ENCODE results near the gene FXN. TPM values are rescaled to one million over a fixed set of nuclear protein-coding genes. Genes with fewer than 3 reads are reported as not detected.
A peak's percentile ranks its signal among the peaks of the same experiment; 100 is the strongest.

FXN gene
- total RNA-seq, 2 donors from 2014 or later = 27.7 to 29.8 TPM

- intact Hi-C loops (cut with DNase I) = loop anchor here (1.0 to 5.0 kb wide), 2 partner anchors 137 to 138 kb away; no protein-coding TSS in a partner anchor
- no peak for DNase-seq
Observed at GRCh38 chr9:69054989-69055388, 19.4 kb downstream of the FXN start.

GRCh38 chr9:69056191-69056815 is 20.8 kb downstream of the FXN start:
- ATAC-seq (no peak), DNase-seq (no peak)
- intact Hi-C loops (cut with DNase I) = loop anchor here in 1 of 2 donors (5.0 kb wide), 1 partner anchor 136 kb away; no protein-coding TSS in a partner anchor

More at GRCh38 chr9:69054989-69055388, 19.4 kb downstream of the FXN start:
- ATAC-seq = no peak

- intact Hi-C loops (cut with DNase I) = loop anchor here in 1 of 2 donors (5.0 kb wide), 1 partner anchor 134 kb away; no protein-coding TSS in a partner anchor
- DNase-seq (no peak), ATAC-seq (no peak)
Observed at GRCh38 chr9:69058101-69058500, 22.5 kb downstream of the FXN start.

- DNase-seq = no peak
- intact Hi-C loops (cut with DNase I) = no loop called here
- no peak for ATAC-seq
Observed at GRCh38 chr9:69060766-69061165, 25.2 kb downstream of the FXN start.

GRCh38 chr9:69062195-69062594 is 26.6 kb downstream of the FXN start:
- ATAC-seq (no peak), DNase-seq (no peak)
- intact Hi-C loops (cut with DNase I) = no loop called here

GRCh38 chr9:69063839-69064238 is 28.3 kb downstream of the FXN start:
- intact Hi-C loops (cut with DNase I) = no loop called here
- ATAC-seq (no peak), DNase-seq (no peak)

GRCh38 chr9:69065660-69066059 is 30.1 kb downstream of the FXN start:
- DNase-seq = no peak
- no peak for ATAC-seq
- intact Hi-C loops (cut with DNase I) = no loop called here

- DNase-seq (no peak), ATAC-seq (no peak)
- intact Hi-C loops (cut with DNase I) = no loop called here
Observed at GRCh38 chr9:69066955-69067354, 31.4 kb downstream of the FXN start.

GRCh38 chr9:69070201-69070600 is 34.6 kb downstream of the FXN start:
- ATAC-seq (no peak), DNase-seq (no peak)
- intact Hi-C loops (cut with DNase I) = no loop called here

GRCh38 chr9:69071059-69071458 is 35.5 kb downstream of the FXN start:
- no peak for DNase-seq
- intact Hi-C loops (cut with DNase I) = no loop called here
- ATAC-seq = peak in 1 of 2 donors; percentile 54

GRCh38 chr9:69073103-69073502 is 37.6 kb downstream of the FXN start:
- intact Hi-C loops (cut with DNase I) = no loop called here
- DNase-seq (no peak), ATAC-seq (no peak)

GRCh38 chr9:69074801-69075200 is 39.2 kb downstream of the FXN start:
- intact Hi-C loops (cut with DNase I) = no loop called here

GRCh38 chr9:69076550-69076949 is 41.0 kb downstream of the FXN start:
- ATAC-seq (peak; percentile 21 to 67), DNase-seq (no peak)
- intact Hi-C loops (cut with DNase I) = no loop called here

More at GRCh38 chr9:69074801-69075200, 39.2 kb downstream of the FXN start:
- DNase-seq = no peak
- no peak for ATAC-seq

GRCh38 chr9:69078069-69078468 is 42.5 kb downstream of the FXN start:
- peak in 1 of 2 donors; percentile 10 for ATAC-seq
- intact Hi-C loops (cut with DNase I) = no loop called here
- no peak for DNase-seq

GRCh38 chr9:69078581-69078980 is 43.0 kb downstream of the FXN start:
- DNase-seq = peak; percentile 40
- intact Hi-C loops (cut with DNase I) = no loop called here
- ATAC-seq = peak; percentile 91 to 93

GRCh38 chr9:69079186-69079585 is 43.6 kb downstream of the FXN start:
- intact Hi-C loops (cut with DNase I) = no loop called here
- DNase-seq (no peak), ATAC-seq (no peak)

GRCh38 chr9:69081261-69081660 is 45.7 kb downstream of the FXN start:
- no peak for DNase-seq
- no peak for ATAC-seq
- intact Hi-C loops (cut with DNase I) = no loop called here

GRCh38 chr9:69083321-69083720 is 47.8 kb downstream of the FXN start:
- ATAC-seq (no peak), DNase-seq (no peak)
- intact Hi-C loops (cut with DNase I) = no loop called here

- intact Hi-C loops (cut with DNase I) = no loop called here
- DNase-seq (no peak), ATAC-seq (peak; percentile 87 to 94)
Observed at GRCh38 chr9:69085569-69086283, 50.2 kb downstream of the FXN start.

- DNase-seq = no peak
- intact Hi-C loops (cut with DNase I) = no loop called here
- ATAC-seq = peak; percentile 51 to 64
Observed at GRCh38 chr9:69086312-69086711, 50.8 kb downstream of the FXN start.

GRCh38 chr9:69086769-69087168 is 51.2 kb downstream of the FXN start:
- ATAC-seq = no peak
- no peak for DNase-seq
- intact Hi-C loops (cut with DNase I) = no loop called here

Measured in left cardiac atrium (tissue), 4 donors.